NCI-H226 (cell line): ENCODE measurements around the gene SLC29A1.
"Not testable (repeated sequence)": the region's sequence is repeated elsewhere in the genome, so short reads cannot be mapped to it uniquely, and the experiment has no call there.

Experiments used
- DNase-seq: peaks from one replicate; pipeline ENCODE4 v3.0.0-alpha.2; 2015

SLC29A1 gene

DNA sequence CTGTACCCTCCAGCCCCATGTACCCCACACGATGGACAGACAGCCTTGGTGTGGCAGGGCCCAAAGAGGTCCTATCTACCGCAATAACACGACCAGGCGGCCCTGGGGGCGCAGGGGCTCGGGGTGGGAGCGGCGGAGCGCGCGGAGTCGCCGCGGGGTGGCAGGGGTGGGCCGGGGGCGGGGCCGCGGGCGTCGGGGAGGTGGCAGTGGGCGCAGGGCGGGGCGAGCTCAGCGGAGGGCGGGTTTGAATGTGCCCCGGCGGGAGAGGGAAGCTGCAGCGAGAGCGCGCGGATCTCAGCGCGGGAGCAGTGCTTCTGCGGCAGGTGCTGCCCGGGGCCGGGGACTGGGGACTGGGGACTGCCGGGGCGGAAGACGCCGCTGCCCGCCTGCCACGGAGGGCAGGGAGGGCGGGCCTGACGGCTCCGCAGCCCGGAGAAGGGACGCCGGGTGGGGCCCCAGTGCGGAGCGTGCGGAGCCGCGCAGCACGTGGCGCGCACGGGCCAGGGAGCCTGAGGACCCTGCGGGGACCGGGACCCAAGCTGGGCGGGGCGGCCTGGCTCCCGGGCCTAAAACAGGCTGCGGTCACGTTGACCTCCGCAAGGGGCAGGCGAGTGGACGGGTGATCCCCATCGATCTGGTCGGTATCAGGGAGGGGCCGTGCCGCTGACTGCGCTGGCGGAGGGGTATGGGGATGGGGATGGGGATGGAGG, at the start of gene SLC29A1:
Gene SLC29A1, plus strand, starts transcription at position 277 of the 710 bp plus-strand sequence. CDS start 3,719 bp downstream, outside the sequence.
- DNase-seq = peak; percentile 45

DNA sequence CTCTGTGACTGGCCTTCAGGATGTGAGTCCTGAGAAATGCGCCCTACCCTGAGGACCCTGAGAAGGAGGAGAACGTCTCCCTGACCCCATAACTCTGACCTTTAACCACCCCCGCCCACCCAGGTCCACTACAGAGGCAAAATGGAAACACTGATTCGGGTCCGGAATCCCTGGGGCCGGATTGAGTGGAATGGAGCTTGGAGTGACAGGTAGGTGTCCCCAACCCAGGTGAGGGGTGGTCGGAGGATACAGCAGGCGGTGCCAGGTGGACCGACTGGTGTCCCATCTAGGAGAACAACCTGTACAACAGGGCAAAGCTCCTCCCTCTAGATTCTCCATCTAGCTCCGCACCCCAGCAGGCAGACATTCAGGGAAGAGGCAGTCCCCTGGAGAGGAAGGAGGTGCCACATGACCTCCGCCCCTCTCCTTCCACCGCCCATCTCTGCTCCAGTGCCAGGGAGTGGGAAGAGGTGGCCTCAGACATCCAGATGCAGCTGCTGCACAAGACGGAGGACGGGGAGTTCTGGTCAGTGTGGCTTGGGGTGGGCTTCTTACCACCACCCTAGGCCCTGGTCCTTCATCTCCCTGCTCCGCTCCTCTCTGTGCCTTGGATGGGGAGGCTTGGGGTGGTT, 47.1 kb upstream of the SLC29A1 start:
- no peak for DNase-seq

DNA sequence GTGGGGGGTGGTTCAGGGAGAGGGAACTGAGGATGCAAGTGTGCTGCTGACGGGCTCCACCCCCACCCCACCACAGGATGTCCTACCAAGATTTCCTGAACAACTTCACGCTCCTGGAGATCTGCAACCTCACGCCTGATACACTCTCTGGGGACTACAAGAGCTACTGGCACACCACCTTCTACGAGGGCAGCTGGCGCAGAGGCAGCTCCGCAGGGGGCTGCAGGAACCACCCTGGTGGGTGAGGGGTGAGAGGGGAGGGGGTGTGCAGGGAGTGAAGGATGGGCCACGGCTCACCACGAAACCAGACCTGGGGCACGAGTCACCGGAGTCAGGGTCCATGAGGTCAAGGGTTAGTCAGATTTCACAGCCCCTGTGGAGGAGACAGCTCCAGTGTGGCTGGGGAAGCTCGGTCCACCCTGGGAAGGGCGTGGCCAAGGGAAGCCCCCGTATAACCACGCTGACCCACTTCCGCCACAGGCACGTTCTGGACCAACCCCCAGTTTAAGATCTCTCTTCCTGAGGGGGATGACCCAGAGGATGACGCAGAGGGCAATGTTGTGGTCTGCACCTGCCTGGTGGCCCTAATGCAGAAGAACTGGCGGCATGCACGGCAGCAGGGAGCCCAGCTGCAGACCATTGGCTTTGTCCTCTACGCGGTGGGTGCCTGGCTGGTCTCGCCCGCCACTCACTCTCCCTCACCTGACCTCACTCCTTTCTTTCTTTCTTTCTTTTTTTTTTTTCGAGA, 46.5 kb upstream of the SLC29A1 start:
- no peak for DNase-seq

DNA sequence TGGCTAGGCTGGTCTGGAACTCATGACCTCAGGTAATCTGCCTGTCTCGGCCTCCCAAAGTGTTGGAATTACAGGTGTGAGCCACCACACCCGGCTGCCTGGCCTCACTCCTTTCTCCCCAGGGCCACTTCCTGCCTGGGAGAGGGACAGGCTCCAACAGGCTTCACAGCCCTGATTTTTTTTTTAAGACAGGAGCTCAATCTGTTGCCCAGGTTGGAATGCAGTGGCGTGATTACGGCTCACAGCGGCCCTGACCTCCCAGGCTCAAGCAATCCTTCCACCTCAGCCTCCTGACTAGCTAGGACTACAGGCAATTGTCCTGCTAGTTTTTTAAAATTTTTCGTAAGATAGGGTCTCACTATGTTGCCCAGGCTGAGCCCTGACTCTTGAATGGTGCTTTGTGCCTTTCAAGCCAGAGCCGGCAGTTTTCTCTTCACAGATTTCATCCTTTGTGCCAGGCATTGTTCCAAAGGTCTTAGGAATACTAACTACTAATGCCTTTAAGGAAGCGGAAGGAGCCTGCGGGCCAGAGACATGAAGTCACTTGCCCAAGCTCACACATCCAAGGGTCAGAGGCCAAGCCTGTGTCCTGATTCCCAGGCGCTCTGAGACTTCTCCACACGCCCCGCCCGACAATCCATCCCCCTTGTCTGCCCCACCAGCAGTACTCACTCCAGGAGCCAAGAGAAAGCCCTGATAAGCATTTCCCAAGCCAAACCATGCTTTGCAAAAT, 45.5 kb upstream of the SLC29A1 start:
- DNase-seq = peak; percentile 87

DNA sequence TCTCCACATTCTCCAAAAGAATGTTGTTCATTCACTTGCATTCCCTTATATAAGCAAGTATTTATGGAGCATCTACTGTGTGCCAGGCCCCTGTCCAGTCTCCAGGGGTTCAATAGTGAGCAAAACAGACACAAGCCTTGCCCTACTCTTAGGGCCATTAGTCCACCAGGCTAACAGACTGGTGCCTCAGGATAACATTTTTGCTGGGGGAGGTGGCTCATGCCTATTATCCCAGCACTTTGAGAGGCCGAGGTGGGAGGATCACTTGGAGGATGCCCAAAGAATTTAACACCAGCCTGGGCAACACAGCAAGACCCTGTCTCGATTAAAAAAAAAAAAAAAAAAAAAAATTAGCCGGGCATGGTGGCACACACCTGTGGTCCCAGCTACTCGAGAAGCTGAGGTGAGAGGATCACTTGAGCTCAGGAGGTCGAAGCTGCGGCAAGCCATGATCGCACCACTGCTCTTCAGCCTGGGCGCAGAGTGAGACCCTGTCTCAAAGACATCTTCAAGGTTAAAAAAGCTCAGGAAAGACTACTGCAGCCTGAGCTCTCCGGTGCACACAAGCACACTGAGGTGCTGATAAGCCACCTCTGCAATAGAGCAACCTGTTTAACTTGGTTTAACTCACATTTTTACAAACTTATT, 44.8 kb upstream of the SLC29A1 start:
- DNase-seq = no peak

DNA sequence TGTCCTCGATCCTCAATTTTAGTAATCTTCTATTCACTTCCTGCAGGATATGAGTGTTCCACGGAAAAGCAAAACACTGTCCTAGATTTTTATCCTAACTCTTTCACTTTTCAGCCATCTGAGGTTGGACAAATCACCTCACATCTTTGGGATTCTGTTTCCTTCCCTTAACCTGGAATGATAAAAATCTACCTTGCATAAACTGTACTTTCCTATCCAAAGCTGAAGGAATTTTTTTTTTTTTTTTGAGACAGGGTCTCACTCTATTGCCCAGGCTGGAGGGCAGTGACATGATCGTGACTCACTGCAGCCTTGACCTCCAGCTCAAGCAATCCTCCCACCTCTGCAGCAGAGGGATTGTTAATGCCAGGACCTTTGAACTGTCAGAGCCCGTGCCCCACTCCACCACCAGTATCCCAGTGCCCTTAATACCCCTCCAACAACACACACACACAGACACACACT, 44.3 kb upstream of the SLC29A1 start:
- no peak for DNase-seq

DNA sequence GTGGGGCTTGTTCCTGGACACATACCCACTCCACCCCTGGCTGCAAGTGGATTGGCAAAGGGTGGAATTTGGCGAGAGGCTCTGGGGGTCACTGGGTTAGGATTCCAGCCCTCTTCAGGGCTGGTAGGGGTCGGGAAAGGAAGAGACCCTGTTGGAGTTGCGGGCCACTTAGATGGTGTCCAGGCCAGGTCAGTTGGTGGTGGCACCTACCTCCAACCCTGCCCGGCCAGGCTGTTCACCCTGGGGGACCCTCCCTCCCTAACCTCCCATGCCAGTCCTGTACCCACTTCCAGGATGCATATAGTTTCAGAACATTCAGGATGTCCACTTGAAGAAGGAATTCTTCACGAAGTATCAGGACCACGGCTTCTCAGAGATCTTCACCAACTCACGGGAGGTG, 43.7 kb upstream of the SLC29A1 start:
- DNase-seq = no peak

DNA sequence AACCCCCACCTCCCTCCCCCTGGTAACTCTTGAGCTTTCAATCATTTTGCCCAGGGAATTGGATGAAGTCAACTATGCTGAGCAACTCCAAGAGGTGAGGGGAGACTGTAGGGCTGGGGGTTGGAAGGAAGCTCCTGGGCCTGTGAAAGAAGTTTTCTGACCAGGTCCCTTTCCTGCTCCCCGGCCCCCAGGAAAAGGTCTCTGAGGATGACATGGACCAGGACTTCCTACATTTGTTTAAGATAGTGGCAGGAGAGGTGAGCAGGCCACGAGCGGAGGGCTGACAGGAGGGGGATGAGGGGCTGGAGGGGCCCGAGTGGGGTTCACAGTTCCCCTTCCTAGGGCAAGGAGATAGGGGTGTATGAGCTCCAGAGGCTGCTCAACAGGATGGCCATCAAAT, 43.0 kb upstream of the SLC29A1 start:
- no peak for DNase-seq

DNA sequence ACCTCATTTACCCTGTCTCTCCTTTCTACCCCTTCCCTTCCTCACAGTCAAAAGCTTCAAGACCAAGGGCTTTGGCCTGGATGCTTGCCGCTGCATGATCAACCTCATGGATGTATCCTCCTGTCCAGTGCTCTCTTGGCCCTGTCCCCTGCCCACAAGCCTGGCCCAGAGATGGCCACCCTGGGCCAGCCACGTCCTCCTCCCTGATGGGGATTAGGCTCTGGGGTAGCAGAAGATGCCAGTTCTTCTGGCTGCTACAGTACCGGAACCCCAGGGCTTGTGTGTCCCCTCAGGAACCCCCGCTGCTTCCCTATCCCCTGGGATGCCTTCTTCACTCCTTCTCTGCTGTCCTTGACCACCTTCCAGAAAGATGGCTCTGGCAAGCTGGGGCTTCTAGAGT, 42.5 kb upstream of the SLC29A1 start:
- no peak for DNase-seq

DNA sequence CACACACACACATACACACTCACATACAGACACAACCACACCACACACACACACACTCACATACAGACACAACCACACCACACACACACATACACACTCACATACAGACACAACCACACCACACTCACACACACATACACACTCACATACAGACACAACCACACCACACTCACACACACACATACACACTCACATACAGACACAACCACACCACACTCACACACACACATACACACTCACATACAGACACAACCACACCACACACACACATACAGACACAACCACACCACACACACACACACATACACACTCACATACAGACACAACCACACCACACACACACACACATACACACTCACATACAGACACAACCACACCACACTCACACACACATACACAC, 41.6 kb upstream of the SLC29A1 start:
- not testable (repeated sequence) for DNase-seq

DNA sequence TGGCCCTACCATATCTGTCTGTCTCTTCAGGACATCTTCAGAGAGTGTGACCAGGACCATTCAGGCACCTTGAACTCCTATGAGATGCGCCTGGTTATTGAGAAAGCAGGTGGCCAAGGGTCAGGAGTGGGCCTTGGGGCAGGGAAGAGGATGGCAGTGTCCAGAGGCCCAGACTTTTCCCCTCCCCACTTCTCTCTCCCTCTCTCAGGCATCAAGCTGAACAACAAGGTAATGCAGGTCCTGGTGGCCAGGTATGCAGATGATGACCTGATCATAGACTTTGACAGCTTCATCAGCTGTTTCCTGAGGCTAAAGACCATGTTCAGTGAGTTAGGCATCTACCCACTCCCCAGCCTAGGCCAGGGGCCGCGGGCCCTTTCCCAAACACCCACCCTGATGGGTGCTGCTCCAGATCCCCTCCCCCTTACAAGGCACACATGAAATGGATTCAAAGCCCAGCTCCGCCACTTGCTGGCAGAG, 40.4 kb upstream of the SLC29A1 start:
- no peak for DNase-seq

DNA sequence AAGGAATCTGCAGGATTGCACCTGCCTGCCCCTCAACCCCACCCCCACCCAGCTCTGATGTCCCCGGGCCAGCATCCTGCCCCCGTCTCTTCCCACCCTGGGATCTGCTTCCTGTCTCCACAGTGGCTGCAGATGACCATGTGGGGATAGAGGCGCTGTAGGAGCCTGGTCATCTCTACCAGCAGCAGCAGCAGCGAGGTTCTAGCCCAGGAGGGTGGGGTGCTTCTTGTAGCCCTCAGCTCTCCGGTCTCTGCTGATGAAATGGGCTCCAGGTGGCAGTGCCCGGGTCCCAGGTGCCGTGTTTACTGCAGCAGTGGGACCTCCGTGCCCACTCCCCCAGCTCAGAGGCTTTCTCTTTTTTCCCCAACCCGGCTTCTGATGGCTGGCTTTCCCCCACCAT, 39.6 kb upstream of the SLC29A1 start:
- no peak for DNase-seq

DNA sequence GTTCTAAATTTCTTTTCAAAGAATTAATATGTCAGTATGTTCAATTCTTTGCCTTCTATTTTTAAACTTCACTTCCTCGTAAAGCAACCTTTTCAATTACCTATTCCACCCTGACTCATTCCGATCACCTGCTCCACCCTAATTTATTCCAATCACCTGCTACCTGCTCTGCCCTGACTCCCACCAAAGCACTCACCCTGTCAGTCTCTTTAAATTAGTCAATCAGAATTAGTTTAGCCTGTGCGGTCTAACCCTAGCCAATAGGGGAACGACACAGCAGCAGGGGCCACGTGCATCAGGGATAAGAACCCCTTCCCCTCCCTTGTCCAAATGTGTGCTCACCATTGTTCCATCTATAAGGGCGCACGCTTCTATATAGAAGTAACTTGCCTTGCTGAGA, 38.0 kb upstream of the SLC29A1 start:
- DNase-seq = not testable (repeated sequence)

DNA sequence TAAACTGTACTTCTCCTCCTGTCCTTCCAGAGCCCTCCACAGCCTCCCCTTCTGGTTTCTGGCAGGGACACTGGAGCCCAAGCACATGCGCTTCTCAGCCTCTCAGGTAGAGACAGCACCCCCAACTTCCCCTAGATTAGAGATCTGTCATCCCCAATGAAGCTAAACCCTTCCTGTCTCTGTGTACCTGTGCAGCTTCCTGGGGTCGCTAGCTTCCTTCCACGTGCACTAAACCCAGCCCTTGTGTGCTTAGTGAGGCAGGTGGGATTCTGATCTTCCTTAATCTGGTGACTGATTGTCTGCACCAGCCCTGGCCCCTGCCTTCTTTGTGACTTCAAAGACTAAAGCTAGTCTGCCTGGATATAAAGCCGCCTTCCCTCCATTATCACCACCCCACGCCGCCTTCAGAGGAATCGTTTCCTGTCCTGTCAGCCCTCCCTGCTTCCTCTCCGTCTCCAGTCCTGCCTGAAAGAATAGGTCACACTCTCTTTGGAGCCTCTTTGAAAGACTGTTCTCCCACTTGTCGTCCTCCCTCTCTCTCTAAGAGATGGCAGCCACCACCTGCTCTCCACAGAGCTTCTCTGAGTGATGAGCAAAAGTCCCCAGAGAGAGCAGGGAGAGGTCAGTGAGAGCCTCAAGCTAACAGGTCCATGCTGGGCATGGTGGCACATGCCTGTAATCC, 37.3 kb upstream of the SLC29A1 start:
- DNase-seq = no peak

DNA sequence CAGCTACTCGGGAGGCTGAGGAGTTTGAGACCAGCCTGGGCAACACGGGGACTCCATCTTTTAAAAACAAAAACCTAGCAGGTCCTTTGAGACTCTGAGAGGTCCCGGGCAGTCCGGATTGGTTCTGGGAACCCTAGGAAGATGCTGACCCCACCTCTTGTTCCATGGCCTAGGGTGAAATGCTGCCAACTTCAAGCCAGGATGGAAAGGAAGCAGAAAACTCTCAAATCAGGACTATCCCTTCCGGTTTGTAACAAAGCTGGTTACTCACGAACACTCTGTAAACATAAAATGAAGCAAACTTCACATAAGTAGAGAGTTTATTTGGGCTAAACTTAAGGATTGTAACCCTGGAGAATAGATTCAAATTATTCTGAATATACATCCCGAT, 36.8 kb upstream of the SLC29A1 start:
- DNase-seq = no peak

DNA sequence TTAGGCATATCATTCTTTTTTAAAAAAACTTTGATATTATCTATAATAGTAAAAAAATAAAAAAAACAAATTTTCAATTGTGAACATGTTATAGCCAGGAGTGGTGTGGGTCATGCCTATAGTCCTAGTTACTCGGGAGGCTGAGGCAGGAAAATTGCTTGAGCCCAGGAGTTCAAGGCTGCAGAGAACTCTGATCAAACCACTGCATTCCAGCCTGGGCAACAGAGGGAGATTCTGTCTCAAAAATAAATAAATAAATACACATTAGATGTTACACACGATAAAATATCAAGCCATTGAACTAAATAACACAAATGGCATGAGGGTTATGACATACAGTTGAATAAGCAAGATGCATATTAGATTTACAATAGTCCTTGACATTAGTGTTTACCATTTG, 34.6 kb upstream of the SLC29A1 start:
- no peak for DNase-seq

DNA sequence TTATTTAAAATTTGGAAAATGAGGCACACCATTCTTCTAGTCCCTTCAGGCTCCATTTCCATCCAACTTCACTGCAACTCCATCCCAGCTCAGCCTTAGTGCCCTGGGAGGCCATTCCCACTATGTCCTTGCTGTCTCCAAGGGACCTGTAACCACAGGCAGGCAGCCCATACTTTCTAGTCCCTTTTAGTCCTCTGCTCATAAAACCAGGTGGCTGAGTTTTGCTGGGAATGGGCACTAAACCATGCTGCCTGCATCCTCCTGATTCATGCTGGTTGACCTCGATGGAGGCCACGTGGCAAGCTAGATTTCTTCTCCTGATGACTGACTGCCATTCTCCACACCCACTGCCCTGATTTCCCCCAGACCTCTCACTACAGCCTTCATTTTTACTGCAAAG, 34.1 kb upstream of the SLC29A1 start:
- no peak for DNase-seq

DNA sequence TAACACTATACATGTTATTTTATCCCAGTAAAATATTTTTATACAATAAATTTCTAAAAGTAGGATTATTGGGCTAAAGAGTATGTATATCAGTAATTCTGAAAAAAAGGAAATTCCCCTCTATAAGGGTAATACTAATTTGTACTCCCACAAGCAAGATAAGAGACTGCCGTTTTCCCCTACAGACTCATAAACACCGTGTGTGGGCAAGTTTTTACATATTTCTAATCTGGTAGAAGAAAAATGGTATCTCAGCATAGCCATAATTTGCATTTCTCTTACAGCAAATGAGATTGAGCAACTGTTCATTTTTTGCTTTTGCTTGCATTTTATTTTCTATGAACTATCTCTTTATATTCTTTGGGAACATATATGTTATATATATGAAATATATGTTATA, 32.7 kb upstream of the SLC29A1 start:
- DNase-seq = peak; percentile 8

DNA sequence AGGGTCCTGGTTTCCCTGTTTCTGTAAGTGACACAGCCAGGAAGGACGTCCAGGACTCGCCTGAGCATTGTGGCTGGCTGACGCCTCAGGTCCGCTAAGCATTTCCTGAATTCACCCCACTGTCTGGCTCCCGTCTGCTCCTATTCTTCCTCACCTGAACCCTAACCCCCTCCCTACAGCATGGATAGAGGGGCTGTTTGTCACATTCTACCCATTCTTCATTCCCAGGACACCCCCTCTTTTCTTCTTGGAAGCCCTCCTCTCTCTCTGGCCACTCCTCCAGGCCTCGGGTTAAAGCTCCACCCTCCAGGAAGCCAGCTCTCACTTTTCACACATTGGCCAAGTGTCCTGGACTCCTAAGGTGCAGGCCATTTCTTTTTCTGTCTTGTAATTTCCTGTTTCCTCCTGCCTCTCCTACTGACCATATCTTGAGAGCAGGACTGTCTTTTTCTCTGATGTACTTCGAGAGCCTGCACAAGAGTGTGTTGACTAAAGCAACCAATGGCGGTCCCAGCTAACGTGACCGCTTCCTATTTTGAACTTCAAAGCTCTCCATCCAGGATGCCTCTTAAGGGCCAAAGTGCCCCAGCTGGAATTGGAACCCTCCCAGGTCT, 30.9 kb upstream of the SLC29A1 start:
- peak; percentile 14 for DNase-seq

DNA sequence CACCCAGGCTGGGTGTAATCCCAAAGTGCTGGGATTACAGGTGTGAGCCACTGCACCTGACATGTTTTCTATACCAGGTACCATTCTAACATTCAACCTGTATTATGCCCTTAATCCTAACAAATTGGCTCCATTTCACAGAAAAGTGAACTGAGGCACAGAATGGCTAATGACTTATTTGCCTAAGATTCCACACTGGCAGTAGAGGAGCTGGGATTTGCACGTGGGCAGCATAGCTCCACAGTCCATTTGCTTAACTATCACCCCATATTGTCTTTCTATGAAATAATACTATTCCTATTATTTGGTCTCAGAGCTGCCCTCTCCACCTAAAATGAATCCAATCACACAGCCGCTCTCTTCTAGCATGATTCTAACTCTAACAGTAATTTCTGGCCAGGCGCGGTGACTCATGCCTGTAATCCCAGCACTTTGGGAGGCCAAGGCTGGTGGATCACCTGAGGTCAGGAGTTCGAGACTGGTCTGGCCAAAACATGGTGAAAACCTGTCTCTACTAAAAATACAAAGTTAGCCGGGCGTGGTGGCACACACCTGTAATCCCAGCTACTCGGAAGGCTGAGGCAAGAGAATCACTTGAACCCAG, 30.0 kb upstream of the SLC29A1 start:
- DNase-seq = no peak

DNA sequence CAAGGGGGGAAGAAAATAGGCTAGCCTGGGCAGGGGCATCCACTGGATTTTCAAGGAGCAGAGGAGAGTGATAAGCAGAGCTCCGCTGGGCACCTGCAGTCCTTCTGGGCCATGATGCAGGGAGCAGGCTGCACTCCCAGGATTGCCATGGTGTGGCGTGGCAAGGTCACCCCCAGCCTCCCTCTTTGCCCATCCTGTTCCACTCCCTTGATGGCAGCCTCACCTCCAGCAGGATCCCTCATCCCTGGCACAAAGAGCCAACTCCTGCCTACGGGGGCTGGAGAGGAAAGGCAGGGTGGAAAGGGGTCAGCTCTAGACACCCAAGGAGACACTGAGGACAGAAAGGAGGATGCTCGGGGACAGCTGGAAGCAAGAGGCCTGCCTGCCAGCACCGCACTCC, 29.1 kb upstream of the SLC29A1 start:
- DNase-seq = no peak
